HG03175 (cell line): Measurements from ENCODE around the gene KCTD5.
"Not testable (repeated sequence)": the region's sequence is repeated elsewhere in the genome, so short reads cannot be mapped to it uniquely, and the experiment has no call there.

Experiments
- ATAC-seq: cut with Tn5 transposase; IDR thresholded peaks from one replicate; pipeline ENCODE4 v1.9.1; 2021; ENCODE audit warnings: mild to moderate bottlenecking, moderate library complexity; ENCODE audit not compliant: unreplicated experiment

KCTD5 gene

GRCh38 chr16:2682209-2683021 is at the start of gene KCTD5:
KCTD5 (plus strand) TSS chr16:2682523; CDS start chr16:2682549, 26 bp downstream.
- ATAC-seq = peak; percentile 70

- peak; percentile 52 for ATAC-seq
Measured at GRCh38 chr16:2639071-2639721, 43.1 kb upstream of the KCTD5 start.

GRCh38 chr16:2639722-2640072 is 42.6 kb upstream of the KCTD5 start:
- ATAC-seq = peak; percentile 41

DNA sequence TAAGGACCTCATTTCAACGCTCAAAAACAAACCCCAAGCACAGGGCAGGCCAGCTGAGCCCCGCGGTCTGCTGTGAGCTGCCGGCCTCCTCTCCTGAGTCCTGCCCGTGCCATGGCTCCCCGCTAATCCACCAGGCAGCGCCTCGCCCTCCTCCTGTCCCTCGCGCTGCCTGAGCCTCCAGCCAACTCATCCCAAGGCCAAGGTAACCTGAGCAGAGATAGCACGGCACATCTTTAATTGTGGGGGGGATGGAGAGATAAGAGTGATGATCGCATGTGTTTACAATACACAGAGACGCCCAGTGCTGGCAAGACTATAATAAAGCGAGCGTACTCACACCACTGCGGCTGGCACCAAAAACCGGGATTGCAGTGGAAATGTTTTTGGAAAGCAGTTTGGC is 39.8 kb upstream of the KCTD5 start:
- ATAC-seq = not testable (repeated sequence)

- not testable (repeated sequence) for ATAC-seq
Measured at GRCh38 chr16:2644754-2645453, 37.4 kb upstream of the KCTD5 start.

GRCh38 chr16:2651268-2651871 is 31.0 kb upstream of the KCTD5 start:
- ATAC-seq = not testable (repeated sequence)

GRCh38 chr16:2653915-2654314 is 28.4 kb upstream of the KCTD5 start:
- not testable (repeated sequence) for ATAC-seq

DNA sequence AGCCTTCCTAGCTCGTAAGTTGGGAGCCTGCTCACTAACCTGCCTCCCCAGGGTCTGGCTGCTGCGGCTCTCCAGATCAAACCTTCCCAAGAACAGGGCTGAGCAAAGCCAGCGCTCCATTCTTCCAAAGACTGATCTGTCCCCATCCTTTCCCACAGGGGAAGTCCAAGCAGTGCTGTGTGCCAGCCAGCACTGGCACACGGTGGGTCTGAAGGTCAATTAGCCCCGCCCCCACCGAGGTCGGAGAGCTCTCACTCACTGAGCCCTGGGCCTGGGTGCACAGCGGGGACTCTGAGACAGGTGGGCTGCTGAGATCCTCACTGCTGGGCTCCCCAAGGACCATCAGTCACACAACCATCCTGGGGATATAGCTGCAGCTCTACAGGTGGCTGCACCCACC is 27.4 kb upstream of the KCTD5 start:
- not testable (repeated sequence) for ATAC-seq

DNA sequence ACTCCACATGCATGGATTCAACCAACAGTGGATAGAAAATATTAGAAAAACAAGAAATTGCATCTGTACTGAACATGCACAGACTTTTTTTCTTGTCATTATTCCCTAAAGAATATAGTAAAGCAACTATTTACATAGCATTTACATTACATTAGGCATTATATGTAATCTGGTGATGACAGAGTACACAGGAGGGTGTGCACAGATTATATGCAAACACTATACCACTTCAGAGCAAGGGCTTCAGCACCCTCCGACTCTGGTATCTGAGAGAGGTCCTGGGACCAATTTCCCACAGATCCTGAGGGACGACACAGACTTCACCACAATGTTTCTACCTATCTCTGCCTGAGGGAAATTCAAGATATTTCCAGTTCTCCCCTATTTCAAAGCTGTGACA is 25.3 kb upstream of the KCTD5 start:
- ATAC-seq = no peak

DNA sequence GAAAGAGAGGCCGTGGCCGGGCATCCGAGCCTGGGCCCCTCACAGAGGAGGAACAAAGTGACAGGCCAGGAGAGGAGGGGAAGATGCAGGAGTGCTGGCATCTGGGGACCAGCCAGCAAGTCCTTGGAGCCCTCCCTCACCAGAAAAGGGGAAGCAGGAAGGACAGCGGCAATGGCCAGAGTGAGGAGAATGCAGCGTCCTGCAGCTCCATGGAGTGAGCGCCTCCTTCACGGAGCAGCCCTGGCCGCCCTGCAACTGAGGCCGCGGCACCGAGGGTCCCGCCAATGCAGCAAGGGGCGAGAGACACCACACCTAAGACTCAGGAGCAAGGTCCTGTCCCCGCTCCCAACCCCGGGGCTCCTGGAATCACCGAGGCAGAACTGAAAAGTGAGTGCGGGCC is 24.5 kb upstream of the KCTD5 start:
- not testable (repeated sequence) for ATAC-seq

GRCh38 chr16:2659560-2659959 is 22.8 kb upstream of the KCTD5 start:
- not testable (repeated sequence) for ATAC-seq

DNA sequence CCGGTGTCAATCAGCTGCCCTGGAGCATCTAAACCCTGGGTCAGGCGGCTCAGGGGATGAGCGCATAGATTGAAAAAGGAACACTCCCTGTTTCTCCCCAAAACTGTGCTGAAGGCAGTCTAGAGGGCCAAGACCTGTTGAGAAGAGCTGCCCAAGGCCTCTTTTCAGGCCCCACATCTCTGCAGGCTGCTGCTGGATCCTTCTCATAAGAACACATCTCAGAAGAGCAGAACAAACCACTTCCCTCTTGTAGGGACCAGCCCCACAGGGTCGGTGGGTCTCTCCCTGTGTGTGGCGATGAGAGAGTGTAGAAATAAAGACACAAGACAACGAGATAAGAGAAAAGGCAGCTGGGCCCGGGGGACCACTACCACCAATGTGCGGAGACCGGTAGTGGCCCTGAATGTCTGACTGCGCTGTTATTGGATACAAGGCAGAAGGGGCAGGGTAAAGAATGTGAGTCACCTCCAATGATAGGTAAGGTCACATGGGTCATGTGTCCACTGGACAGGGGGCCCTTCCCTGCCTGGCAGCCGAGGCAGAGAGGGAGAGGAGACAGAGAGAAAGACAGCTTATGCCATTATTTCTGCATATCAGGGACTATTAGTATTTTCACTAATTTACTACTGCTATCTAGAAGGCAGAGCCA is 22.2 kb upstream of the KCTD5 start:
- not testable (repeated sequence) for ATAC-seq

GRCh38 chr16:2660755-2661373 is 21.5 kb upstream of the KCTD5 start:
- not testable (repeated sequence) for ATAC-seq

DNA sequence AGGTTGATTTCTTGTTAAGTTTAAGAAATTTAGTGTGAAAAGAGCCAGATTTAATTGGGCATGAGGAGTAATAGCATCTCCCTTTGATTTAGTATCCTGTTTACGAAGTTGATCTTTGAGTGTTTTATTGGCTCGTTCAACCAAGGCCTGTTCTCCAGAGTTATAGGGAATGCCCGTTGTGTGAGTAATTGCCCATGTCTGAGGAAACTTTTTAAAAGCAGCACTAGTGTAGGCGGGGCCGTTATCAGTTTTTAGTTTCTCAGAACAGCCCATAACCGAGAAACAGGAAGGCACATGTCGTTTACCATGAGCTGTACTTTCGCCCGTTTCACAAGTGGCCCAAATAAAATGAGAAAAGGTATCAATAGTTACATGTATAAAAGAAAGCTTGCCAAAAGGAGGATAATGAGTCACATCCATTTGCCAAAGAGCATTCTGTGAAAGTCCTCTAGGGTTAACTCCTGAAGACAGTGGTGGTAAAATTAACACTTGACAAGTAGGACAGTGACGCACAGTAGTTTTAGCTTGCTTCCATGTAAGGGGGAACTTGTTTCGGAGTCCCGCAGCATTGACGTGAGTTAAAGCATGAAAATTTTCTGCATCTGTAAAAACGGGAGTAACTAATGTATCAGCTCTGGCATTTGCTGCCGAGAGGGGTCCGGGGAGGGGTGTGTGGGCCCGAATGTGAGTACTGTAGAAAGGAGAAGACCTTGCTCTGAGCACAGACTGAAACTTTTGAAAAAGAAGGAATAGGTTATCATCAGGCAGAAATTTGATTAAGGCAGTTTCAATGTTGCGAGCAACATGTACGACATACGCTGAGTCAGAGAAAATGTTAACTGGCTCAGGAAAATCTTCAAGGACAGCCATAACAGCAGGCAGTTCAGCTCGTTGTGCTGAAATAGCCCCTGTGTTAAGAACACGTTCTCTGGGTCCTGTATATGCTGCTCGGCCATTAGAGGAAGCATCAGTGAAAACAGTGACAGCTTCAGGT is 18.5 kb upstream of the KCTD5 start:
- no peak for ATAC-seq

- ATAC-seq = no peak
Measured at GRCh38 chr16:2664574-2664982, 17.7 kb upstream of the KCTD5 start.

- not testable (repeated sequence) for ATAC-seq
Measured at GRCh38 chr16:2666671-2667070, 15.7 kb upstream of the KCTD5 start.

DNA sequence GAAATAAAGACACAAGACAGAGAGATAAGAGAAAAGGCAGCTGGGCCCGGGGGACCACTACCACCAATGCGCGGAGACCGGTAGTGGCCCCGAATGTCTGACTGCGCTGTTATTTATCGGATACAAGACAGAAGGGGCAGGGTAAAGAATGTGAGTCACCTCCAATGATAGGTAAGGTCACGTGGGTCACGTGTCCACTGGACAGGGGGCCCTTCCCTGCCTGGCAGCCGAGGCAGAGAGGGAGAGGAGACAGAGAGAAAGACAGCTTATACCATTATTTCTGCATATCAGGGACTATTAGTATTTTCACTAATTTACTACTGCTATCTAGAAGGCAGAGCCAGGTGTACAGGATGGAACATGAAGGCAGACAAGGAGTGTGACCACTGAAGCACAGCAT is 12.7 kb upstream of the KCTD5 start:
- ATAC-seq = not testable (repeated sequence)

DNA sequence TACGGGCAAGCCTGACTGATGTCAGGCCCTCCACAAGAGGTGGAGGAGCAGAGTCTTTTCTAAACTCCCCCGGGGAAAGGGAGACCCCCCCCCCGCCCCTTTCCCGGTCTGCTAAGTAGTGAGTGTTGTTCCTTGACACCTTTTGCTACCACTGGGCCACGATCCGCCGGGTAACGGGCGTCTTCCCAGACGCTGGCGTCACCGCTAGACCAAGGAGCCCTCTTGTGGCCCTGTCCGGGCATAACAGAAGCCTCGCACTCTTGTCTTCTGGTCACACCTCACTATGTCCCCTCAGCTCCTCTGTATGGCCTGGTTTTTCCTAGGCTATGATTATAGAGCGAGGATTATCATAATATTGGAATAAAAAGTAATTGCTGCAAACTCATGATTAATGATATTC is 12.3 kb upstream of the KCTD5 start:
- ATAC-seq = not testable (repeated sequence)

GRCh38 chr16:2671193-2671592 is 11.1 kb upstream of the KCTD5 start:
- ATAC-seq = not testable (repeated sequence)
